ENCODE data around the gene HDHD5. TPM values are rescaled to one million over a fixed set of nuclear protein-coding genes. Genes with fewer than 3 reads are reported as not detected.

HDHD5 gene
- total RNA-seq, 1 donor from 2014 or later, result 39.7 TPM

GRCh38 chr22:17100621-17101020, 58.5 kb downstream of the HDHD5 start:
- H3K4me3 Mint-ChIP-seq, result no peak overlapping the region
- peaks cover 4% of the 10 kb centered on the region for H3K36me3 Mint-ChIP-seq
- no peaks in the 10 kb centered on the region for H3K9me3 ChIP-seq (ENCODE audit: low read depth)
- H3K4me3 ChIP-seq, result no peak overlapping the region
- no peak overlapping the region for H2AFZ ChIP-seq (replicated peaks)
- H3K4me1 ChIP-seq, result no peaks in the 10 kb centered on the region
- no peaks in the 10 kb centered on the region for H3K9me3 Mint-ChIP-seq
- H3K4me2 ChIP-seq, result no peak overlapping the region
- no peaks in the 10 kb centered on the region for H3K27me3 ChIP-seq
- no peaks in the 10 kb centered on the region for H3F3A ChIP-seq (ENCODE audit: low read depth)
- no peak overlapping the region for H3K27ac Mint-ChIP-seq
- no peaks in the 10 kb centered on the region for H3K36me3 ChIP-seq
- peaks cover 3% of the 10 kb centered on the region for H4K20me1 ChIP-seq (ENCODE audit: low read depth)
- no peak for DNase-seq (ENCODE audit: low spot score)
- TF ChIP-seq EZH2 (IDR thresholded peaks at IDR 0.05), result no peak
- TF ChIP-seq EZH2phosphoT487 (IDR thresholded peaks at IDR 0.05), result no peak
- TF ChIP-seq, protein P1, sequence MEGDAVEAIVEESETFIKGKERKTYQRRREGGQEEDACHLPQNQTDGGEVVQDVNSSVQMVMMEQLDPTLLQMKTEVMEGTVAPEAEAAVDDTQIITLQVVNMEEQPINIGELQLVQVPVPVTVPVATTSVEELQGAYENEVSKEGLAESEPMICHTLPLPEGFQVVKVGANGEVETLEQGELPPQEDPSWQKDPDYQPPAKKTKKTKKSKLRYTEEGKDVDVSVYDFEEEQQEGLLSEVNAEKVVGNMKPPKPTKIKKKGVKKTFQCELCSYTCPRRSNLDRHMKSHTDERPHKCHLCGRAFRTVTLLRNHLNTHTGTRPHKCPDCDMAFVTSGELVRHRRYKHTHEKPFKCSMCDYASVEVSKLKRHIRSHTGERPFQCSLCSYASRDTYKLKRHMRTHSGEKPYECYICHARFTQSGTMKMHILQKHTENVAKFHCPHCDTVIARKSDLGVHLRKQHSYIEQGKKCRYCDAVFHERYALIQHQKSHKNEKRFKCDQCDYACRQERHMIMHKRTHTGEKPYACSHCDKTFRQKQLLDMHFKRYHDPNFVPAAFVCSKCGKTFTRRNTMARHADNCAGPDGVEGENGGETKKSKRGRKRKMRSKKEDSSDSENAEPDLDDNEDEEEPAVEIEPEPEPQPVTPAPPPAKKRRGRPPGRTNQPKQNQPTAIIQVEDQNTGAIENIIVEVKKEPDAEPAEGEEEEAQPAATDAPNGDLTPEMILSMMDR (IDR thresholded peaks at IDR 0.05), result no peak
- H3K9ac ChIP-seq, result no peak overlapping the region
- no peak overlapping the region for H3K27ac ChIP-seq
- no peaks in the 10 kb centered on the region for H3K79me2 ChIP-seq (ENCODE audit: low read depth)
- H3K27me3 Mint-ChIP-seq (ENCODE audit: insufficient read depth, low read depth), result peaks cover 10% of the 10 kb centered on the region
- H3K4me1 Mint-ChIP-seq, result peaks cover 3% of the 10 kb centered on the region

GRCh38 chr22:17098379-17098819, 60.7 kb downstream of the HDHD5 start:
- Histone ChIP-seq H3F3A (ENCODE audit: low read depth) (no peaks in the 10 kb centered on the region), H3K9ac (no peak overlapping the region), H4K20me1 (ENCODE audit: low read depth) (peaks cover 3% of the 10 kb centered on the region), H3K27me3 (no peaks in the 10 kb centered on the region), H3K4me1 (no peaks in the 10 kb centered on the region), H3K4me2 (no peak overlapping the region), H3K4me3 (no peak overlapping the region), H3K9me3 (ENCODE audit: low read depth) (no peaks in the 10 kb centered on the region), H3K36me3 (no peaks in the 10 kb centered on the region), H2AFZ (replicated peaks) (no peak overlapping the region), H3K27ac (no peak overlapping the region), H3K79me2 (ENCODE audit: low read depth) (no peaks in the 10 kb centered on the region)
- TF ChIP-seq EZH2phosphoT487 (IDR thresholded peaks at IDR 0.05) (no peak), EZH2 (IDR thresholded peaks at IDR 0.05) (no peak)
- TF ChIP-seq, protein P1 (IDR thresholded peaks at IDR 0.05), result no peak
- no peaks in the 10 kb centered on the region for H3K9me3 Mint-ChIP-seq
- peaks cover 4% of the 10 kb centered on the region for H3K36me3 Mint-ChIP-seq
- no peak overlapping the region for H3K4me3 Mint-ChIP-seq
- H3K27ac Mint-ChIP-seq, result no peak overlapping the region
- no peak for DNase-seq (ENCODE audit: low spot score)
- H3K27me3 Mint-ChIP-seq (ENCODE audit: insufficient read depth, low read depth), result peaks cover 15% of the 10 kb centered on the region
- peaks cover 3% of the 10 kb centered on the region for H3K4me1 Mint-ChIP-seq

- TF ChIP-seq, protein P1 (IDR thresholded peaks at IDR 0.05), result no peak
- TF ChIP-seq EZH2phosphoT487 (IDR thresholded peaks at IDR 0.05), result no peak
- TF ChIP-seq EZH2 (IDR thresholded peaks at IDR 0.05), result no peak
- H3K4me2 ChIP-seq, result no peak overlapping the region
- peaks cover 3% of the 10 kb centered on the region for H3K4me1 Mint-ChIP-seq
- H3K27me3 ChIP-seq, result no peaks in the 10 kb centered on the region
- no peaks in the 10 kb centered on the region for H3F3A ChIP-seq (ENCODE audit: low read depth)
- no peak overlapping the region for H2AFZ ChIP-seq (replicated peaks)
- H3K9me3 ChIP-seq (ENCODE audit: low read depth), result no peaks in the 10 kb centered on the region
- no peaks in the 10 kb centered on the region for H3K9me3 Mint-ChIP-seq
- H3K4me1 ChIP-seq, result no peaks in the 10 kb centered on the region
- no peak overlapping the region for H3K4me3 ChIP-seq
- H3K9ac ChIP-seq, result no peak overlapping the region
- H3K27me3 Mint-ChIP-seq (ENCODE audit: insufficient read depth, low read depth), result peaks cover 15% of the 10 kb centered on the region
- H3K79me2 ChIP-seq (ENCODE audit: low read depth), result no peaks in the 10 kb centered on the region
- H3K27ac ChIP-seq, result no peak overlapping the region
- H3K4me3 Mint-ChIP-seq, result no peak overlapping the region
- no peak for DNase-seq (ENCODE audit: low spot score)
- H4K20me1 ChIP-seq (ENCODE audit: low read depth), result peaks cover 3% of the 10 kb centered on the region
- peaks cover 4% of the 10 kb centered on the region for H3K36me3 Mint-ChIP-seq
- no peaks in the 10 kb centered on the region for H3K36me3 ChIP-seq
- no peak overlapping the region for H3K27ac Mint-ChIP-seq
Observed at GRCh38 chr22:17097701-17098100, 61.4 kb downstream of the HDHD5 start.

All from neural progenitor cell (in vitro differentiated cells).